Measurements from ENCODE around the gene PER1.
"Not testable (repeated sequence)": the region's sequence is repeated elsewhere in the genome, so short reads cannot be mapped to it uniquely, and the experiment has no call there.

PER1 gene

DNA sequence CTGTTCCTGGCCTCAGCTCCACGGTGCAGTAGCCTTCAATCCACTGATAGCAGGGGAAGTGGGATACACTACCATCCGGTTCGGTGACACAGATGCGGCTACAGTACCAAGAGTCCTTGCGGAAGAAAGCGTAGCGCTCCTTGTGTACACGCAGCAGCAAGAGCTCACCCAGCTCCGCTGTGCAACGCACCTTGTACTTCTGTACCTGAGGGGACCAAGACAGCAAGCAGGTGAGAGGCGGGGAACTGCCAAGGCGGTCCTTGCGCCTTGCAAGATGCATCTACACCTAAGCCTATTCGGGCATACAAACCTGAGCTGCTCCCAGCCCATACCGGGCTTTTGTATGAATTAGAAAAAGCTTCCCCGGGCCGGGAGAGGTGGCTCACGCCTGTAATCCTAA, 35.4 kb downstream of the PER1 start:
- no peak for DNase-seq
- TF ChIP-seq, protein P1, sequence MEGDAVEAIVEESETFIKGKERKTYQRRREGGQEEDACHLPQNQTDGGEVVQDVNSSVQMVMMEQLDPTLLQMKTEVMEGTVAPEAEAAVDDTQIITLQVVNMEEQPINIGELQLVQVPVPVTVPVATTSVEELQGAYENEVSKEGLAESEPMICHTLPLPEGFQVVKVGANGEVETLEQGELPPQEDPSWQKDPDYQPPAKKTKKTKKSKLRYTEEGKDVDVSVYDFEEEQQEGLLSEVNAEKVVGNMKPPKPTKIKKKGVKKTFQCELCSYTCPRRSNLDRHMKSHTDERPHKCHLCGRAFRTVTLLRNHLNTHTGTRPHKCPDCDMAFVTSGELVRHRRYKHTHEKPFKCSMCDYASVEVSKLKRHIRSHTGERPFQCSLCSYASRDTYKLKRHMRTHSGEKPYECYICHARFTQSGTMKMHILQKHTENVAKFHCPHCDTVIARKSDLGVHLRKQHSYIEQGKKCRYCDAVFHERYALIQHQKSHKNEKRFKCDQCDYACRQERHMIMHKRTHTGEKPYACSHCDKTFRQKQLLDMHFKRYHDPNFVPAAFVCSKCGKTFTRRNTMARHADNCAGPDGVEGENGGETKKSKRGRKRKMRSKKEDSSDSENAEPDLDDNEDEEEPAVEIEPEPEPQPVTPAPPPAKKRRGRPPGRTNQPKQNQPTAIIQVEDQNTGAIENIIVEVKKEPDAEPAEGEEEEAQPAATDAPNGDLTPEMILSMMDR (IDR thresholded peaks at IDR 0.05) = no peak
- Histone ChIP-seq H3K4me3 (no peak overlapping the region), H3K27me3 (peaks cover 0 to 57% of the 10 kb centered on the region in 2 donors), H3K36me3 (no peaks in the 10 kb centered on the region), H3K27ac (no peak overlapping the region), H3K4me1 (peaks cover 0 to 37% (median 32%) of the 10 kb centered on the region in 4 donors), H3K9me3 (no peaks in the 10 kb centered on the region)
- intact Hi-C loops (cut with DNase I; ENCODE audit: low total_unique reads) = loop anchor here (10.0 kb wide), 1 partner anchor 188 kb away; no protein-coding TSS in a partner anchor

DNA sequence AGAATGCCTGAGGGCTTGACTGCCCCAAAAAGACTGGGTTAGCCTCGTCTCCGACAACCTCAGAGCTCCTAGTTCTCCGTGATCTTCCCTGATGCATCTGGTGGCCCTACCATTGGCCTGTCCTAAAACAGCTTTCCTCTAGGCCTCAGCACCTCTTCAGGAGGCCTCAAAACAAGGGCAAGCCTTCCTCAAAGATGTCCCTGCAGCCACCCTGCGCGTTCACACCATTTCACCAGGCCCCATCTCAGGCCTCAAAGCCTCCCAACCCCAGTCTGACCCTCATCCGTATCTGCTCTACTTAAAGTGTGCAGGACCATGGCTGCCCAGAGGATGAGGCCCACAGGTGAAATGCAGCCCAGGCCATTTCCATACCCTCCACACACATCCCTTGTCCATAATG, 41.3 kb downstream of the PER1 start:
- Histone ChIP-seq H3K9me3 (no peaks in the 10 kb centered on the region), H3K4me3 (no peak overlapping the region), H3K36me3 (no peaks in the 10 kb centered on the region), H3K27ac (no peak overlapping the region), H3K4me1 (peaks cover 0 to 12% (median 9%) of the 10 kb centered on the region in 4 donors), H3K27me3 (peaks cover 0 to 85% of the 10 kb centered on the region in 2 donors)
- intact Hi-C loops (cut with DNase I; ENCODE audit: low total_unique reads) = loop anchor here (10.0 kb wide), 1 partner anchor 194 kb away; no protein-coding TSS in a partner anchor
- TF ChIP-seq, protein P1 (IDR thresholded peaks at IDR 0.05) = no peak
- no peak for DNase-seq

DNA sequence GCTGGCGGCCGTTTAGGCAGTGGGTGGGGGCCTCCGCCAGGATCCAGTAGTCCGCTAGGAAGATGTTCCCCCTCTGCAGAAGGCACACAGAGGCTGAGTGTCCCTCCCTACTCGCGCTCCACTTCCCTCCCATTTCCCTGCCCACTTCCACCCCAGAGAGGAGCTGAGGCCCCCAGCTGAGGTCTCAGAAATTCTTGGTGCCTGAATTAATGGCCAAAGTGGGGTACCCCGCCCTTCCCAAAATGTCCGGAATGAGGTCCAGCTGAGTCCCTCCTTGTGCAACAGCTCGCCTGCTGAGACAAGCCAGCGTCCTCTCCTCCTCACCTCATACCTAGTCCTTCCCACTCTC, 41.8 kb downstream of the PER1 start:
- Histone ChIP-seq H3K27me3 (peaks cover 0 to 81% of the 10 kb centered on the region in 2 donors), H3K27ac (no peak overlapping the region), H3K4me3 (no peak overlapping the region), H3K9me3 (no peaks in the 10 kb centered on the region), H3K4me1 (peaks cover 0 to 12% (median 9%) of the 10 kb centered on the region in 4 donors), H3K36me3 (no peaks in the 10 kb centered on the region)
- TF ChIP-seq, protein P1 (IDR thresholded peaks at IDR 0.05) = no peak
- DNase-seq = no peak
- intact Hi-C loops (cut with DNase I; ENCODE audit: low total_unique reads) = loop anchor here (10.0 kb wide), 1 partner anchor 194 kb away; no protein-coding TSS in a partner anchor

DNA sequence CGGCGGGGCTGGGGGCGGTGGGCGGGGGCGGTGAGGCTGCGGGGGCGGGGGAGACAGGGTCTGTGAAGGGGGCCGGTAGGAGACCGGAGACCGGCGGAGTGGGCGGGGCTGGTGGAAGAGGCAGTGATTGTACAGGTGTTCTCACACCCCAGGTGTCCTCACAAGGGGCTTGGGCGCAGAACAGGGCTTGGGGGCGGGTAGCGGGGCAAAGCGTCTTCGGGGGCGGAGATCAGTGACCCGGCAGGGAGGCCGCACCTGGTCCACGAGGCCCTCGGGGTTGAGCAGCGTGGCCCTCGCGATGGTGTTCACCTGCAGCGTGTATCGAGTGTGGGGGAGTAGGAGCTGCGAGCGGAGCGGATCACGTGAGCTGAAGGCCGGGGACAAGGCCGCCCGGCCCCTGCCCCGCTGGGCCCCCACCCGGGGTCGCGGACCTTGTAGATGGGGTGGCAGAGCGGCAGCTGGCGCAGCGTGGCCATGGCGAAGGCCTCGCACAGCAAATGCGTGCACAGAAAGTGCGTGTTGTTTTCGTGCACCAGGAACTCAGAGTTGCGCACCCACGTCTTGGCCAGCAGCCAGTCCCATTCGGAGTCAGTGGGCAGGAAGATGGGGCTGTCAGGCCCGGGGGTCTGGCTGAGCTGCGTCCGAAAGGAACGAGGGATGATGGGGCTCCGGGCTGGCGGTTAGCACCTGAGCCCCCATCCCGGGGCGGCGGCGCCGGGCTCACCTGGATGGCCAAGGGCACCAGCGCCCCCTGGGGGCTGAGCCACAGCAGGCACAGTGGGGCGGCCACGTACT, 42.3 kb downstream of the PER1 start:
- peaks cover 0 to 12% (median 9%) of the 10 kb centered on the region in 4 donors for H3K4me1 ChIP-seq
- TF ChIP-seq, protein P1 (IDR thresholded peaks at IDR 0.05) = peak; percentile 50 to 62
- H3K9me3 ChIP-seq = no peaks in the 10 kb centered on the region
- intact Hi-C loops (cut with DNase I; ENCODE audit: low total_unique reads) = loop anchor here (10.0 kb wide), 1 partner anchor 195 kb away; no protein-coding TSS in a partner anchor
- H3K27ac ChIP-seq = no peak overlapping the region
- H3K4me3 ChIP-seq = no peak overlapping the region
- no peak for DNase-seq
- no peaks in the 10 kb centered on the region for H3K36me3 ChIP-seq
- peaks cover 0 to 75% of the 10 kb centered on the region in 2 donors for H3K27me3 ChIP-seq

DNA sequence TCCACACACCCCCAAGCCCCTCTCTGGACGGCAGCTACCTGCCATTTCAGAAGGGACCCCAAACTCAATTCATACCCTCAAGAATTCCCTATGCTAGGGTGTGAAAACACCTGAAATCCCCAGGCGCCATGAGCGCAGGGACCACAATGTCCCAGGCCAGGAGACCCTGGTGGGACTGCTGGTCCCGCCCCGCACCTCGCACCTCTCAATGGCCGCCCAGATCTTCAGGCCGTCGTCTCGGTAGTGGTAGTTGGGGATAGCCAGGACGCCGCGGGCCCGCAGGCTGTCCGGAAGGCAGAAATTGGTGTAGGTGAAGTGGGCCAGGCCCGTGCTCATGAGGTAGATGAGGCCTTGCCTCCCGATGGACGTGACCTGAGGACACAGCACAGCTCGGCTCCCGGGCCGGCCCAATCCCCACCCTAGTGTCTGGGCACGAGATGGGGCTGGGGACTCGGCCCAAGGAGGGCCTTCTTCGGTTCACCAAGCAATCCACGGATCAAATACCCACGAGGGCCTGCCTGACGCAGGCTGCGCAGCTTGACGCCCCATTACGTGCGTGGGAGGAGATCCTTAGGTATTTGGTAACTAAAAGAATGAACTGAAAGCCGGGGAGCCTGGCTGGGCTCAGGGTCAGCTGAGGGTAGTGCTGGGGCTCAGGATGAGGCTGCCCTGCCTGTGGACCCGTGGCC, 43.1 kb downstream of the PER1 start:
- H3K27me3 ChIP-seq = peaks cover 0 to 67% of the 10 kb centered on the region in 2 donors
- intact Hi-C loops (cut with DNase I; ENCODE audit: low total_unique reads) = no loop called here
- H3K4me1 ChIP-seq = peaks cover 0 to 12% (median 9%) of the 10 kb centered on the region in 4 donors
- no peaks in the 10 kb centered on the region for H3K36me3 ChIP-seq
- H3K4me3 ChIP-seq = no peak overlapping the region
- TF ChIP-seq, protein P1 (IDR thresholded peaks at IDR 0.05) = no peak
- no peak for DNase-seq
- no peaks in the 10 kb centered on the region for H3K9me3 ChIP-seq
- H3K27ac ChIP-seq = no peak overlapping the region

DNA sequence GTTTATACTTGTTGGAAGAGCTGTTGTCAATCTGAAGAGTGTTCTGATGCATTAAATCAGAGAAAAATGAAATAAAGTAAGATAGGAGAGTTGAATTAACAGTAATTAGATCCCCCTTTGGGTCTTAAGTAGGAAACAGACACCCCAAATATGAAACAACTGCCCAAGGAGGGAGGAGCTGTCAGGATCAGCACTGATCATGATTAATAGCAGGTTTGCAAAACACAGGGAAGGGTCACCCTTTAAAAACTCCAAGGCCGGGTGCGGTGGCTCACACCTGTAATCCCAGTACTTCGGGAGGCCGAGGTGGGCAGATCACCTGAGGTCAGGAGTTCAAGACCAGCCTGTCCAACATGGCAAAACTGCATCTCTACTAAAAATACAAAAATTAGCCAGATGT, 45.2 kb downstream of the PER1 start:
- Histone ChIP-seq H3K27me3 (peaks cover 0 to 46% of the 10 kb centered on the region in 2 donors), H3K4me1 (peaks cover 0 to 12% (median 9%) of the 10 kb centered on the region in 4 donors)
- H3K27ac ChIP-seq; DNase-seq; H3K36me3 ChIP-seq; H3K4me3 ChIP-seq; H3K9me3 ChIP-seq; intact Hi-C loops (cut with DNase I; ENCODE audit: low total_unique reads): not testable (repeated sequence)
